ENCODE measurements around the gene TBX5. TPM values are rescaled to one million over a fixed set of nuclear protein-coding genes. Genes with fewer than 3 reads are reported as not detected.

Gene TBX5
- total RNA-seq, 1 donor from 2014 or later = 0.20 TPM

GRCh38 chr12:114406316-114406983 is 506 bp upstream of the TBX5 start:
- DNase-seq (ENCODE audit: low spot score) = no peak

DNA sequence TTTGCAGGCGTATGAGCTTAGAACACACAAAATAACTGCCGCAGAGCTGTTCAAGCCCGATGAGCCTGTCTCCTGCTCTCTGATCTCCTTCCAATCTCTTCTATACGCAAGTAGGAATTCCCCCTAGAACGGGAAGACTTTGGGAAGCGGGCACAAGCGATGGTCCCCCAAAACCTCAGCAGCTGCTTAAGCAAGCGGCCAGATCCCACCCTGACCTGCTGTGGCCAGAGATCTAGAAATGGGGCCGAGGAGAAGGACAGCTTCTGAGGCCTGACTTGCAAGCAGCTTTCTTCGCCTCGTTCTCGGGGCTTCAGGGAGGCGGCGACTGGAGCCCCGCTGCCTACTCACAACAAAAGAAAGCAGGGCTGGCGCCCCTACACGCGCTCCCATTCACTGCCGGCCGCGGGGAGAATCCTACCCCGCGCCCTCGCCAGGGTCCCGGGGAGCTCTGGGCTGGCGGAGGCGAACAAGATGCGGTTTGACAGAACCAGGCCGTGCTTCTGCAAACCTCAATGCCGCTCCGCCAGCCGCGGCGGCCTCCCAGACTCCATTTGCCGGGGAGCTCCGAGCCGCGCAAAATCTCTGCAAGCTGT is 922 bp downstream of the TBX5 start:
- DNase-seq (ENCODE audit: low spot score) = no peak

- no peak for DNase-seq (ENCODE audit: low spot score)
Observed at GRCh38 chr12:114404083-114404925, 1.6 kb downstream of the TBX5 start.

GRCh38 chr12:114403690-114404066 is 2.3 kb downstream of the TBX5 start:
- DNase-seq (ENCODE audit: low spot score) = no peak

DNA sequence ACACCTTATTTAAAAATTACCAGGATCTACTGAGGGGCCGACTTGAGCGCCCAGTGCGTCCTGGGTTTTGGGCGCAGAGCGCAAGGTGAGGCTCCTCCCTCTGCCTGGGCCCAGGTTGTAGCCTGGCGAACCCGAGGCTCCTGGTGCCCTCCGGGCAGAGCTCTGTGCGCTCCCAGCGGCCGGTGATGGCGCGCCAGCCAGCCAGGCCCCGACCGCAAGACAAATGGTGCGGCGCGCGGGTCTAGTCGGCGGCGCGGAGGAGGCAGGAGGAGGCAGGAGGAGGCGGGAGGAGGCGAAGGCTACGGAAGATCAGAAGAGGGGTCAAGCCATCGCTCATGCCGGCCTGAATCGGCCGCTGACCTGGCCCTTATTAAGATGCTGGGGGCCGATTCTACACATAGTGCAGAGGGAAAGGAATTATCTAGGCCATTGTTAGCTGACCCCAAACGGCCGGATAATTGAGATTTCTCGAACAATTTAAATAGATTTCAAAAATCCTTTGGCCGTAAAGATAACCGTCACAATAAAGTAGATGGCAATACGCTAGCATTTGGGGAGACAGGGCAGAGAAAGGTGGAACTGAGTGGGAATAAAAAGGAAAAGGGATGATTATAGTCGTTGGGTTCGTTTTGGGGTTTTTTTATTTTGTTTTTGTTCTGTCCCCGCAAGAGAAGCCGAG is 2.8 kb downstream of the TBX5 start:
- DNase-seq (ENCODE audit: low spot score) = no peak

GRCh38 chr12:114402084-114402717 is 3.7 kb downstream of the TBX5 start:
- no peak for DNase-seq (ENCODE audit: low spot score)

- no peak for DNase-seq (ENCODE audit: low spot score)
Observed at GRCh38 chr12:114401328-114402083, 4.4 kb downstream of the TBX5 start.

- no peak for DNase-seq (ENCODE audit: low spot score)
Observed at GRCh38 chr12:114400925-114401324, 5.0 kb downstream of the TBX5 start.

- DNase-seq (ENCODE audit: low spot score) = no peak
Observed at GRCh38 chr12:114400361-114400811, 5.6 kb downstream of the TBX5 start.

DNA sequence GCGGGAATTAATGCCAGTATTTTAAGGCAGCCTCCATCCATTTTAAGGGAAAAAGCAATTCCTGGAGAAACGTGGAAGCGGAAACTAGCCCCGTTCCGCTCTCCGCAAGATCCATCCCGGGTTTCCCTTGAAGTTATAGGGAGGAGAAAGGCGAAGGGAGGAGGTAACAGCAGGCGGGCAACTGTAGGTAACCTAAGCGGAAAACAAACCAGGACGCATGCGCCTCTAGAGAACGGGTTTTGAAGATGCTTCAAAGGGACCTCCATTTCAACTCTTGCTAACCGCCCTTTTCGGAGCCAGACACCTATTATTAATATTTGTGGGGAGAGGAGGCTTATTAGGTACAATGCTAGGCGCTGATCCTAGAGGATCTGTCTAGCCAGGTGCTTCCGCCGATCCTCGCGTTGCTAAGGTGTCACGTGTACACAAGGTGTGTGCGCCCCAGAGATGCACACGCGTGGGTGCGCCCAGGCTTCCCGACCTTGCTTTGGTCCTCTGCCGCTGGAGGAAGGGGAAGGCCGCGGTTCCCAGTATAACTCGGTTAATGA is 6.2 kb downstream of the TBX5 start:
- DNase-seq (ENCODE audit: low spot score) = no peak

GRCh38 chr12:114397978-114398881 is 7.7 kb downstream of the TBX5 start:
- DNase-seq (ENCODE audit: low spot score) = no peak

DNA sequence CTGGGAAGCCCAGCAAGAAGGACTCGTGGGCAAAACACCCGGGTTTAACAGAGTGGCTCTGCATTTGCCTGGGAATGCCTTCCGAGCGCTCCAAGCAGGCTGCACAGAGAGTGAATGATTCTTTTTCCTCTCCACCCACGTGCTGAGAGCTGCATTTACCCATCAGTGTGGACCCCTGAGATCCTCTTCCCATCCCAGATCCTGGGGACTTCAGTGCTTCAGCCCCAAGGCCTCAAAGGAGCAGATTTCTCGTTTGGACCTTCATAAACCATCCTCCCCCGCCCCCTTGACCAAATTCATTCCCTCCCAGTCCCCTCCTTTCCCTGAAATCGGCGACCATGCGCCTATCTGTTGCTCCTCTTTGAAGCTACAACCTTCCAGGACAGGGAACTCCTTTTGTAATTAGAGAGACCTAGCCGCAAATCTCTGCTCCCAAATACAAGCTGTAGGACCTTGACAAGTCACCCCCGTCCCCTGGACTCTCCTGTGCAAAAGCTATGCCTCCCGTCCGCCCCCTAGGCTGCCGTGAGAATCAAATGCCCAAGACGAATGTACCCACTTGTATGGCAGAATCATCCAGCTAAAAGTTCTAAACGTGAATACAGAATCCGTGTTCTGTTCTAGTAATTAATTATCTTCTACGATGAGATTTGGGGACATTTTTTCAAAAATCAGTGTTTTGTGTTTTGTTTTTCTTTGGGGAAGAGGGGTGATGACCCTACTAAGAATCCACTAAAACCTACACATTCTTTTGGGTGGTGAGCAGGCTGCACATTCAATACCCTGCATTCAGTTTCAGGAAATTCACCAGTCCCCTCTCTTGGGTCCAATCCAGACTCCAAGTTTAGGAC is 8.8 kb downstream of the TBX5 start:
- no peak for DNase-seq (ENCODE audit: low spot score)

DNA sequence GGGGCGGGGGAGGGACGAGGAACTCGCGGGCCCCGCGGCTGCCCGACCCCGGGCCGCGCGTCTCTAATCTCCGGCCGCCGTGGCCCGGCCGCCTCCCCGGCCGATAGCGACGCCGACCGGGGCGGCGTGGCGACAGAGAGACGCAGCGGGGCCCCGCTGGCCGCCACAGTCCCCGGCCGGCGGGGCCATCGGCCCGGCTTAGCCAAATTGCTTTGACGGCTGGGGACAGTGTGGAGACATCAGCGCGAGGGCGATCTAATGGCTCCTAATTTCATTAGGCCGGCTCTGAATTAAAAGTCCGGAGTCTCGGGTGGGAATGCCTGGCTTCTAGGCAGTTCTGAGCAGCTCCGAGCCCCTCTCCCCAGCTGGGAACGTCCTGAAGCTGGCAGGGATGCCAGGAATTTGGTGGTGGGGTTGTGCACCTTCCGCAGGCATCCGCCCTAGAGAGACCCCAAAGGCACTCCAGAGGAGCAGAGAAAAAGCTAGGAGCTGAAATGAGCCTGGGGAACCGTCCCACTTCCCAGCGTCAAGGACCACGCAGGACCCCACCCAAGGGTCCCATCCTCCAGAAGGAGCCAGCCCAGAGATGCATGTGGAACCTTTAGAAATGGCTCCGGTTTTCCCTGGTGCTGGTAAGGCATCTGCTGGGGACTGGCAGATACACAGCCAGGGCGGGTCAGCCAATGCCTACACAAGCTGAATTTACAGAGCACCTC is 9.6 kb downstream of the TBX5 start:
- no peak for DNase-seq (ENCODE audit: low spot score)

DNA sequence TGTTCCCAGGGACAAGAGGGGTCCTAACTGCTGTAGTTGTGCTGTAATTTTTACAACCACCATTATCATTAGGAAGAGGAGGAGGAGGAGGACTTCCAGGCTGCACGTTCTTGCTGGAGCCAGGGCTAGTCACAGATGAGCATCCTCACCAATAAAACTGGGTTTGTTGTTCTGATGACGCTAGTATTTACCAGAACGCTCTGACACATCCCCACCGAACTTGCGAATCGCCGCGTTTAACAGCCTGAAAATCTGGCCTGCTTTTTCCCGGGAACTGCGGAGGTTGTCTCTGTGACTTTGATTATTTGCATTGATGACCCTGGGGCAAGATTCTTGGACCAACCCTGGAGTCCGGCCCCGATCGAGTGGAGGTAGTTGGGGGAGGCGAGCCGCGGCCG is 10.2 kb downstream of the TBX5 start:
- DNase-seq (ENCODE audit: low spot score) = no peak

- no peak for DNase-seq (ENCODE audit: low spot score)
Observed at GRCh38 chr12:114395233-114395632, 10.7 kb downstream of the TBX5 start.

- DNase-seq (ENCODE audit: low spot score) = no peak
Observed at GRCh38 chr12:114393569-114393968, 12.4 kb downstream of the TBX5 start.

DNA sequence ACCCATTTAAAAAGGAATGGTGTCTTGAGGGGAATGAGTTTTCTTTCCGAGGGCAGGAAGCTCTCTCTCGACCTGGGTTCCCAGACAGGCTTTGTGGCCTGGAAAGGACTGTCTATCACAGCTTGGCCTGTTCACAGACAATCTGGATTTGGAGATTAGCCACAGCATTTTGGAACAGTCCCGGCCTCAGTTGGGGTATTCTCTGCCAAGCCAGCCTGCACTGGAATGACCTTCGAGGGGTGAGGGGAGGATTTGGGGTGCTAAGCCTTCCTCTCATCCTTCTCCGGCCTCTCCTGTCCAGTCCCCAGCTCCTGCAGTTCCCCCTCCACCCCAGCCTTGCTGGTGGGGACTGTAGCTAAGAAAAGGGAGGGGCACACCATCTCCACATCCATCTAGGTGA is 13.0 kb downstream of the TBX5 start:
- DNase-seq (ENCODE audit: low spot score) = no peak

- no peak for DNase-seq (ENCODE audit: low spot score)
Observed at GRCh38 chr12:114391088-114391487, 14.9 kb downstream of the TBX5 start.
